Activated CD4-positive, alpha-beta T cell treated with anti-CD3 and anti-CD28 coated beads, Interleukin-2, amount 50 U/mL, for 16 hours (primary cell): ENCODE data around the gene GIMAP6.
"Not testable (repeated sequence)": the region's sequence is repeated elsewhere in the genome, so short reads cannot be mapped to it uniquely, and the experiment has no call there.

Experiments
- DNase-seq: peaks from one replicate; pipeline ENCODE4 v3.0.0-alpha.2; 2020

Gene GIMAP6

DNA sequence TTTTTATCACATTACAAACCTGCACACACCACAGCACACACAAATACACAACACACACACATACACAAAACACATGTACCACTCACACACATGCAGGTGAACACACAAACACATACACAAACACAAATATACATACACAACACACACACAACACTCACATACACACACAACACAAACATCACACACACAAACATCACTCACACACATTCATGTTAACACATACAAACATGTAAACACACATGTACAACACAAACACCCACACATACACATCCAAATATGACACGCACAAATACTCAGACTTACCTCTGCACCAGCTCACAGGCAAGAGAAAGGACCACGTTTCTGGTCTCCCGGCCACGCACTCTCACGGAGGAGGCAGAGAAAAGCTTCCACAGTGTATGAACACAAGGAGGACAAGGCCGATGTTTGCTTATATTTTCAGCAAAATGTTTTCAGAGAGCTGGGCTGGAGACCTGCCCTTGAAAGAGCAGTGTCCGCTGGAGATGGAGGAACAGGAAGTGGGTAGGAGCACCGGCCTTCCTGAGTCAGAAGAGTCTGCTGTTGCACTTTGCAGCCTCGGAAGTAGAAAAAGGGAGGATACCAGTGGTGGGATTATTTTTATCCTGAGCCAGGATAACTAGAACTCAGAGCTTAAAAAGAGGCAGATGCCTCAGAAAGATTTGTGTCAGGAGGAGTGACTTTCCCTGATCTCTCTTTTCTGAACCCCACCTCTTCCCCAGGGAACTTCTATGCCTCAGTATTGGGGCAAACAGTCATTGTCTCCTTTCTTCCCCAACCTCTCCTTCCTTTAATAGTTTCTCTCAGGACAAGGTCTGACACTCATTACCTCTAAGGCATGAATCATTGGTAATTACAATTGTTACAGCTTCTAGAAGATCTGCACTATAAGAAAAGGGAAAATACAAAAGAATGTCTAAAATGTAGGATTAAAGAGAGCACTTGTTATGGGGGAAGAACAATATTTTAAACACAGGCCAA, at the start of gene GIMAP6:
TSS of gene GIMAP6 (minus strand) at position 520 of the 999 bp plus-strand sequence. CDS start 2,243 bp downstream, outside the sequence.
- peak; percentile 69 for DNase-seq

DNA sequence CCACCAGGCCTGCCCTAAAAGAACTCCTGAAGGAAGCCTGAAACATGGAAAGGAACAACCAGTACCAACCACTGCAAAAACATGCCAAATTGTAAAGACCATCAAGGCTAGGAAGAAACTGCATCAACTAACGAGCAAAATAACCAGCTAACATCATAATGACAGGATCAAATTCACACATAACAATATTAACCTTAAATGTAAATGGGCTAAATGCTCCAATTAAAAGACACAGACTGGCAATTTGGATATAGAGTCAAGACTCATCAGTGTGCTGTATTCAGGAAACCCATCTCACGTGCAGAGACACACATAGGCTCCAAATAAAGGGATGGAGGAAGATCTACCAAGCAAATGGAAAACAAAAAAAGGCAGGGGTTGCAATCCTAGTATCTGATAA, 48.2 kb upstream of the GIMAP6 start:
- not testable (repeated sequence) for DNase-seq

DNA sequence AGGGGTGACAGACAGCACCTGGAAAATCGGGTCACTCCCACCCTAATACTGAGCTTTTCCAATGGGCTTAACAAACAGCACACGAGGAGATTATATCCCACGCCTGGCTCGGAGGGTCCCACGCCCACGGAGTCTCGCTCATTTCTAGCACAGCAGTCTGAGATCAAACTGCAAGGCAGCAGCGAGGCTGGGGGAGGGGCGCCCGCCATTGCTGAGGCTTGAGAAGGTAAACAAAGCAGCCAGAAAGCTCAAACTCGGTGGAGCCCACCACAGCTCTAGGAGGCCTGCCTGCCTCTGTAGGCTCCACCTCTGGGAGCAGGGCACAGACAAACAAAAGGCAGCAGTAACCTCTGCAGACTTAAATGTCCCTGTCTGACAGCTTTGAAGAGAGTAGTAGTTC, 46.4 kb upstream of the GIMAP6 start:
- not testable (repeated sequence) for DNase-seq

DNA sequence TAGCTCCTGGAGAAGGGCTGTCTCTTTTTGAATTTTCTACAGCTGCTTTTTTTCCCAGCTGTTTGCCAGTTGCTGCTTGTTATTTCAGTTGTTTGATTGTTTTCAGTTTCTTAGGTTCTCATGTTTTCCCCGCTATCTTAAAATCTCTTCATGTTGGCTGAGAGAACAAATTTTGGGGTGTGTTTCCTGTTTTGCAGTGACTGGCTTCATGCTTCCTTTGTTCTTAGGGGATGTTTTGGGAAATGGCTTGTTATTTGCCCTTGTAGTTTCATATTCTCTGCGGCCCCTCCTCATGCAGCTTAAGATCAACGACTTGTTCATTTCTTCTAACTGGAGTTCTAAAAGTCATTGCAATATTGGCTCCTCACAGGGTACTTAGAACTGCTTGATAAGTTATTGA, 44.7 kb upstream of the GIMAP6 start:
- not testable (repeated sequence) for DNase-seq

DNA sequence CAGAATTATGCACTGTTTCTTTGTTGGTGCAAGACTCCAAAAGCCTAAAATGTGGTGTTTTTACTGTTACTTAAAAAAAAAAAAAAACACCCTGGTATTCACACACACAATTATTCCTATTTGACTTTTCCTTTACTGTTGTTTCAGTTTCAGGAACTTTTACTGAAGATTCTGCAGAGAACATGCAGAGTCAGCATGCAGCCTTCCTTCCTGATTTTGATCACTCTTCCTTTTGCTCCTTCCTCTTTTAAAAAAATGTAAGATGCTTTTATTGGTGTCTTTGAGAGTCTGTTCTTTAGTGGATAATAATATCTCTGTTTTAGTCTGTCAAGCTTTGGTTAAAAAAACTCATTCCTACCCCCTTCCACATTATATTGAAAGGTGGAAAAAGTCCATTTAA, 44.1 kb upstream of the GIMAP6 start:
- DNase-seq = not testable (repeated sequence)

DNA sequence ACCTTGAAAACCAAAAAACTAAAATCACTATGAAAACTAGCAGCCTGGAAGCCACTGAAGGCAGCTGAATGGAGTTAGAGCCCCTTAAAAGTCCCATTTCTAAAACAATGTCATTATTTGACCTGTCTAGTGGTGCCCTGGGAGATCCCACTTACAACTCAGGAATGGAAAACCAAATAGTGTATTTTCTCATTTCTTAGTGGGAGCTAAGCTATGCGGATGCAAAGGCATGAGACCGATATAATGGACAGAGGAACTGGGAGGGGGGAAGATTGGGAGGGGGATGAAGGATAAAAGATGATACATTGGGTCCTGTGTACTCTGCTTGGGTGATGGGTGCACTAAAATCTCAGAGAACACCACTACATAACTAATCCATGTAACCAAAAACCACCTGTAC, 43.5 kb upstream of the GIMAP6 start:
- no peak for DNase-seq

DNA sequence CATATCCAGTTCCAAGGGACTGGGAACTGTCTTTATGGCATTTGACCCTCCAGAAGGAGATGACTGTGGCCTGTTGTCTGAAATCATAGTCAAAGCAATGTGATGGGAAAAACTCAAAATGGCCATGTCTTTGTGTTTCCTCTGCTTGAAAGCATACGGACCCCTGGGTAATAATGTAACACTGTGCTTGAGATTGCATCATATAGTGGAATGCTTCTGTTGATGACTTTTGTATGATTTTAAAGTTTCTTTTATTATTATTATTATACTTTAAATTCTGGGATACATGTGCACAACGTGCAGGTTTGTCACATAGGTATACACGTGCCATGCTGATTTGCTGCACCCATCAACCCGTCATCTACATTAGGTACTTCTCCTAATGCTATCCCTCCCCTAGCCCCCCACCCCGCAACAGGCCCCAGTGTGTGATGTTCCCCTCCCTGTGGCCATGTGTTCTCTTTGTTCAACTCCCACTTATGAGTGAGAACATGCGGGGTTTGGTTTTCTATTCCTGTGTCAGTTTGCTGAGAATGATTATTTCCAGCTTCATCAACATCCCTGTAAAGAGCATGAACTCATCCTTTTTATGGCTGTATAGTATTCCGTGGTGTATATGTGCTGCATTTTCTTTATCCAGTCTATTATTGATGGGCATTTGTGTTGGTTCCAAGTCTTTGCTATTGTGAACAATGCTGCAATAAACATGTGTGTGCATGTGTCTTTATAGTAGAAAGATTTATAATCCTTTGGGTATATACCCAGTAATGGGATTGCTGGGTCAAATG, 39.8 kb upstream of the GIMAP6 start:
- not testable (repeated sequence) for DNase-seq

DNA sequence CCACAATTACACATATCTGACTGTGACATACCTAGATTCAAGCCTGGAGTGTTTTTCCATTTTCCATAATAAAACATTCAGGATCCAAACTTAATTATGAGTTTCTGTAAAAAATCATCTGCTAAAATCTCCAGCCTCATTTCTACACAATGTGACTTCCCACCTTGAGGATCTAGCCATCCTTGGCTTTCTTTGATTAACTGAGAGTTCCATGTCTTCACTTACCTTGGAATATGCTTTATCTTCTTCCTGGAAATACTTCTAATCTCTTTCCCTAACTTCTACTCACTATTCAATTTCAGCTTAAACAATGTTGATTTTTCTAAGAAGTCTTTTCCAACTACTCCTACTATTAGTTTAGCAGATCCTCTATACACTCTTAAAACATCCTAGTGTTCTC, 36.8 kb upstream of the GIMAP6 start:
- no peak for DNase-seq

DNA sequence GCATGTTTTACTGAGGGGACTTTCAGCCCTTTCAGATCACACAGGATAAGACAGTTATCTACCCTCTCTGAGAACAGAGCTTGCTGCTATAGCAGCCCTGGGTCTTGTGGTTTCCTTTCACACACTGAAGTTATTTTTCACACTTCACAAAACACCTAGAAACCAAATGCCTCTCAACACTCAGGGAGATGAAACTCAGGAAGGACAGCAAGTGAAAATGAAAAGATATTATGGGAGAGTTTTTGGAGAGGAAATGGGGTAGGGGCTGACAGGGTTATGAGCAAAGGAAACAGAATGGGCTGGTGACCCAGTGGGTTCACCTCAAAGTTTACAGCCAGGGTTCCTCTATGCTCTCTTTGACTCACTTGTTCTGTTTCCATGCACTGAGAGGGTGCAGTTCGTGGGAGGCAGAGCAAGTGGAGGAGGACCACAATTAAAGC, 36.3 kb upstream of the GIMAP6 start:
- DNase-seq = peak; percentile 87

DNA sequence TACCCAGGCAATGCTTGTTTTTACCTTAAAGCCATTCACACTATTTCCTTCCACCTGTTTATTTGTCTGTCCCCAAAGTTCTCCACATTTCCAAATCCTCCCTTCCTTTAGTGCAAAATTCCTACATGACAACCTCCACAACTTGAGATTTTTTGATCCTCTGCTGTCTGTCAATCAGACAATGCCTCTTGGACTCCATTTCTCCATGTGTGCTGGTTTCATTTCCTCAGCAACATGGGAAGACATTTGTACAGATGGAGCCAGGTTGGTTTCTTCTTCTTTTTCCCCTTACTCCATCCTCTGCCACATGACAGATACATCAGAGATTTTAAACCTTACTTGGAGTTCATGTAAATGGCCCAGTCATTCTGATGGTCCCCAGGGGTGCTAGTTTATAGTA, 34.2 kb upstream of the GIMAP6 start:
- no peak for DNase-seq

DNA sequence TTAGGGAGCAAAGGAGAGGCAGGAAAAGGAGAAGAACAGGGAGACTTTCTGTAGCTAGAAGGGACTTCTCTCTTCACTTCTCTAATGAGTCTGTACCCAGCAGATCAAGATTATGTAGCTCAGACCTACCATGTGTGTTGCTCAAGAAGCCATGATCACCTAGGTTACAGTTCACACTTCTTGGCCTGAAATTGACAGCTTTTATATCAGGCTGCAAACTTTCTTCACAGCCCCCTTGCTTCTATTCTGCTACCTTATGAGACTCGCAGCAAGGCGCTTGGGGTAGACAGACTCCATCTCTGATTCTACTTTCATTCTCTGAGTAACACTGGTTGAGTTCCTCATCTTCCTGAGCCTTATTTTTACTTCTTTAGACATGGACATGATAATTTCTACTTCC, 33.7 kb upstream of the GIMAP6 start:
- no peak for DNase-seq

DNA sequence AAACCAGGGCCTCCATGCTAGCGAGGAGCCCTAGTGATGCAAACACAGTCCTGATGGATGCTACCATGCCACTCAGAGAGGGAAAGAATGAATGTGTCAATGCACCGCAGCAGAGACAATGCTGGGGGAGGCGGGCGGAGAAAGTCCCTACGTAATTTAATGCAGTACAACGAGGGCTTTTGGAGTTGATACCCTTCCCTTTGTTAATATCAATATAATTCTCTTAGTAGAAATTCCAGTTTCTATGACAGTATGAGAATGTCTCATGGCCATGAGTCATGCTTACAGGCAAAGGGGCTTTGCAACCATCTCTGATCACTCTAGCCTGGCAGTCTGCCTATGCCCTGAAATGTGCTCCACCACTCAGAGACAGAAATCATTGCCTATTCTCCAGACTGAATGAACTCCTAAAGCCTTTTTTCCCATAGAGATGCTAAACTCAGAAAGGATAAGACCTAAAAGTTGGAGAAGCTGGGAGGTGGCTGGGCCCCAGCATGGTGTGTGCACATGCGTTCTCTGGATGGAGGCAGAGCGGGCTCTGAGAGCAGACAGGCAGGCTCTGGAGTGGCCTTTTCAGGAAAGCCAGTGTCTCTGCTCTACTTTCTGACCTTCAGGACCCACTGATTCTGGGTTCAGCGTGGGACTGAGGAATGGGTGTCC, 33.0 kb upstream of the GIMAP6 start:
- DNase-seq = no peak

DNA sequence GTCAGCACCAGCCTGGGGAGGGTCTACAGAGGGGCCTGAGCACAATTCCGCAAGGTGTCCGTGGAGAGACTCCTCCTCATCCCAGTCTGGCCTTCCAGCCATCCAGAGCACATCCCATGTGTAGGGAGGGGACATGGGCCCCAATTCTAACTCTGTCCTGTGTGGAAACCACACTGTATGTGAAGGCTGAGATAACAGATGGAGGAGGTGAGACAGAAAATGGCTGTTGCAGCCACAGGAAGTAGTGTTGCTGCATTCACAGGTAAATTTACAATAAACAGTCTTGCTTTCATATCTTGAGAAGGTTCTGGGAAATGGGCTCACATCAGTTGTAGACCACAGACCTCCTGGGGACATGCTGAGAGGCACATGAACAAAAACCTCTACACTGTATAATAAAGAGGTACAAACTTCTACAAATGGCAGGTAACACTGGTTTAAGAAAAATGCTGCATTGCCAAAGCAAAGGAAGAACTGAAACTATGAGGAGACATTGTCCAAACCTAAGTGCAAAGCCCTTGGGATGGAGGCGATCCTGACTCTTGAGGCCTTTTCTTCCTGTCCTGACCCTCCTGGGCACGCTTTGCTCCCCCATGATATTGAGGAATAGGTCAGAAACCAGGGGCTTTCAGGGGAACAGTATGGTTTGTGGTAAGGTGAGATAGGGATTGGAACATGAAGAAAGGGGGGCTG, 31.8 kb upstream of the GIMAP6 start:
- DNase-seq = peak; percentile 75

DNA sequence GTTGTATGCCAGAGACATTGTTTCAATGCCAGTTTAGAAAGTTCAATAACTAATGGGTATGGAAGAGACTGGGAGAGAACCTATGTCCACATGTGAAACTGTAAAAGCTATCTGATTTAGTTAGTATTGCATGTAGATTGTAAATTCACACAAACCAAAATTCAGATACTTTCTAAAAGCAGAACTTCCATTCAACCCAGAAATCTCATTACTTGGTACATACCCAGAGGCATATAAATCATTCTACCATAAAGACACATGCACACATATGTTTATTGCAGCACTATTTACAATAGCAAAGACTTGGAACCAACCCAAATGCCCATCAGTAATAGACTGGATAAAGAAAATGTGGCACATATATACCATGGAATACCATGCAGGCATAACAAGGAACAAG, 30.6 kb upstream of the GIMAP6 start:
- DNase-seq = not testable (repeated sequence)

DNA sequence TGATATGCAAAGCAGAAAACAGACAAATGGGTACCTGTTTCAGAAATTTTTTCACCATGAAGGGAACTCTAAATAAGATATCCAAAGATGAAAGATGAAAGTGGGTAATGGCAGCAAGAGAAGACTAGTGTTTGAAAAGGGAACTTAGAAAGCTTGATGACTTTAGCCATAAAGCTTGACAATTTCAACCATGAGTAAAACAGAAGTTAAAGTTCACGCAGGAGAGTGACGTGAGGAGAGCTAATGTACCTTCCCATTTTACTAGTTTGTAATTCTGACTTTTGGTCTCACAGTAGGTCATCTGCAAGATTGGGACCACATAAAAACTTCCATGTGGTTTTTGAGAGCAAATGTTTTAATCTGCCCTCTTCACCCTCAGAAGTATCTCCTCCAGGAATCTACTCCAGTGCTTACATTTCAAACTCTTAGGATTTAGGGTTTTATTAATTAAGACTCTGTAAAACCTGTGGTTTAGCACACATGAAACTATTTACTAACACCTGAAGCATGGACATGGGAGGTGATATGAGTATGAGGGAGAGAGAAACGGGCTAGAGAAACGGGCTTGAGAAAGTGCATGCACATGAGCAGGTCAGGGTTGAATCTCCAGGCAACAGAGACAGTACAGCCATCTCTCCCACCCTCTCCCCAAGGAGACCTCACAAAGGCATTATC, 28.9 kb upstream of the GIMAP6 start:
- DNase-seq = no peak

DNA sequence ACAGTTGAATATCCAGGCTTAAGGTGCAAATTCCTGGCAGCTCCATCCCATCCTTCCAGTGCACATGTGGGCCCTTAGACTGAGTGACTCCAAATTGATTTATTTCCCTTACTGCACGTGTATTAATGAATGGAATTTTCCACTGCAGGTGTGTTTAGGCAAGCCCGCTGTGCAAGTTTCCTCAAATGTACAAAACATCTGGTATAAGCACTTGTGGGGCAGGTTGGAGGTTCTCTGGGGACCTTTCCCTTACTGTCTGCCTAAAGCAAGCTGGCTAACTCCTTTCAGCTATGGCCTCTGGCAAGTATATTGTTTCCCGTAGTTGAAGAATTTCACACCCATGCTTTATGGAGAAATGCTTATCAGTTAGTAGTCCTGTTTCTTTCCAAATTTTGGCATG, 25.3 kb upstream of the GIMAP6 start:
- DNase-seq = no peak

DNA sequence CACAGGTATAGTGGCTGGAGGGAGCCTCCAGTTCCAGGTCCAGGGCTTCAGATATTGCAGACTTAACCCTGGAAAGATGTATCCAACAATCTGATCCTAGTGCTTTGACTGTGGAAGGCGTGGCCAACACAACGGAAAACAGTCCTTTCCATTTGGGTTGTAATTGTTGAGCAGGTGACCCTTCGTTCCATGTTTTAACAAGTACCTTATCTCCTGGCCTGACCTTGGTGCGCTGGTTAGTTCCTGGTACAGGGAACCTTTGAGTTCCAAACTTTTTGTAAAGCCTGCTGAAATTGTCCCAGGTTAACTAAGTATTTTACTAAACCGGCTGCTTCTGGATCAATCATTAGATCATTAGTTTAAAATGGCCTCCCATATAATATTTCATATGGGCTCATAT, 23.9 kb upstream of the GIMAP6 start:
- DNase-seq = no peak

DNA sequence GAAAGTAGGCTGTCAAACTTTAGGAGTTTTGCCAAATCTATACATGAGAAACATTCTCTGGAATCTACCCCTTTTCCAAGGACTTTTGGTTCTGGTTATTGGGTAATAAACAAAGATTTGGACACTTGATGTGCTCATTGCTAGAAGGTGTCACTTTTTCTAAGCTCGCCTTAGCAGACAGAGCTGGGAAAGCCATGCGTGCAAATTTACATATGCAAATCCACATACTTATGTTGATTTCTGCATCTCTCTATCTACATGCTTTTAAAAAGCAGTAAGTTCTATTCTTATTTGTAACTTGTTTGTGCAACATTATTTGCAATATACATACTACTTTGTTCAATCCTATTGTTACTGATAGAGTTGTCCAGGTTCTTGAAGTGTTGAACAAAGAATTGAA, 22.5 kb upstream of the GIMAP6 start:
- no peak for DNase-seq

DNA sequence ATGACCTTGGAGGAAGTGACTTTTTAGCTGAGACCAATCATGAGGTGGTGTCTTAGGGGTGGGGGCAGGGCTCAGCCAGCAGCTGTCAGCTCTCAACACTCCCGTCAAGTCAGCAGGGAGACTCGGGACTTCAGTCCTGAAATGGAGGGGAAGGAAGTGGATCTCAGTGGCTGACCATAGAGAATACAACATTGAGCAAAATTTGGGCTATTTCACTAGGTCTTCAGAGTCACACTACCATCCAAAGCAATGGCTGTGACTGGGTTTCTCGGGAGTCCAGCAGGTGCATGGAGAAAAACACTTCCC, 16.8 kb upstream of the GIMAP6 start:
- DNase-seq = no peak

DNA sequence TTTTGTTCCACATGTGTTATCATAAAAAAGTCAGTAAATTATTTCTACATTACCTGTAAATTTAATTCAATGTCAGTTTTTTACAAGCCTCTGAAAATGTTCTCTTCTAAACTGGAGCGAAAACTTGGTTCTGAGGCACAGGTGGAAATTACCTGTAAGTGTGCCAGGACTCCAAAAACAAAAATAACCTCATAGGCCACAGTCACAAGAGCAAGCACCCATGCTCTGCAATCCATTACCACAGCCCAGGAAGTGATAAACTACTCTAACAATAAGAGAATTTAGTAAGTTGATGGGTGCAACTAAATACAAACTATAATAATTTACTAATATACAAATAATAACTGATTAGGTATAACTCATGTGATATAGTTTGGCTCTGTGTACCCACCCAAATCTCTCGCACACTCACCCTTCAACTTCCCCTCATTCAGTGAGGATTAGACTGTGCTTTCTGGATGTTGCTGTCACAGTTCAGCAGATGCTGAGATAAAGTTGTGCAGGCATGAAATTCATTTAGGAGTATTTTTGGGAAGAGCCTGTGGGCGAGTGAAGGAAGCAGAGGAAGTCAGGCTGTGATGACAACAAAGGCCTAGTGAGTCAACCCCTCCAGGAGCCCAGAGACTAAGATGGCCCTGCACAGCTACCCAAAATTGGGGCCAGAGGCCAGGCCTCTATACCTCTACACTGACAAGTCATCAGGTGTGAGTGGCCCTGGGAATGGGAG, 16.3 kb upstream of the GIMAP6 start:
- no peak for DNase-seq

DNA sequence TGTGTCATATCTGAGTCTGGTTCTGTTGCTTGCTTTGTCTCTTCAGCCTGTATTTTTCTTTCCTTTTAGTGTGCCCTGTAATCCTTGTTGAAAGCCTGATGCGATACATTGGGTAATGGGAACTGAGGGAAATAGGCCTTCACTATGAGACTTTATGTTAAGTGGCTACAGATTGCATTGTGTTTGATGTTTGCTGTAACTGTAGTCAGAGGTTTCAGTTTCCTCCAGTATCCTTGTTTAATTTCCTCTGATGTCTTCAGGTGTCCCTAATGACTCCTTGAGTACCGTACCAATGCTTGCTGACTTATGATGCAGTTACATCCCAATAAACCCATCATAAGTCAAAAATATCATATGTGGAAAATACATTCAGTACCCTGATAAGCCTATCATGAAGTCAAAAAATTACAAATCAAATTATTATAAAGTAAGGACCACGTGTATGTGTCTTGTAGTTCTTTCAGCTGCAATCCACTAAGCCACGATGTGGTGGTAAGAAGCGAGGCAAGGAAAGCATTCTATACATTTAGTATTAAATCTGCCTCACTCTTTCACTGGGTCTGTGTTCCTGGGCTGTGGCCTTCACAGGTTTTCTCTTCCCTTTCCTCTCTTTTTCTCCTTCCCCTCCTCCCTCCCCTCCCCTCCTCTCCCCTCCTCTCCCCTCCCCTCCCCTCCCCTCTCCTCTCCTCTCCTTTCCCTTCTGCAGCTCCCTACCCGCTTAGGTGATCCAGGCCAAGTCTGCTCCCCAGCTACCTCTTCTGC, 13.3 kb upstream of the GIMAP6 start:
- DNase-seq = no peak
